ENCODE measurements around the gene NCK1.
"Not testable (repeated sequence)": the region's sequence is repeated elsewhere in the genome, so short reads cannot be mapped to it uniquely, and the experiment has no call there.

The NCK1 gene

GRCh38 chr3:136862617-136863322 is 762 bp downstream of the NCK1 start:
- peak; percentile 77 for DNase-seq (ENCODE audit: low spot score)

DNA sequence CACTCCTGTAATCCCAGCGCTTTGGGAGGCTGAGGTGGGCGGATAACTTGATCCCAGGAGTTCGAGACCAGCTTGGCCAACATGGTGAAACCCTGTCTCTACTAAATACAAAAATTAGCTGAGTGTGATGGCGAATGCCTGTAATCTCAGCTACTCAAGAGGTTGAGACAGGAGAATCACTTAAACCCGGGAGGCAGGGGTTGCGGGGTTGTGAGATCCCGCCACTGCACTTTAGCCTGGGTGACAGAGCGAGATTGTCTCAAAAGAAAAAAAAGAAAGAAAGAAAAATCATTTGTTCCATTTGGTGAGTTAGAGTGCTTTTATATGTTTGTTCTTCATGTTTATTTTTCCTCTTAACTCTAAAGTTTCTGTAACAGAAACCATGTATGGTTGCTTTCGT is 7.3 kb downstream of the NCK1 start:
- no peak for DNase-seq (ENCODE audit: low spot score)

GRCh38 chr3:136872258-136872657 is 10.2 kb downstream of the NCK1 start:
- not testable (repeated sequence) for DNase-seq (ENCODE audit: low spot score)

DNA sequence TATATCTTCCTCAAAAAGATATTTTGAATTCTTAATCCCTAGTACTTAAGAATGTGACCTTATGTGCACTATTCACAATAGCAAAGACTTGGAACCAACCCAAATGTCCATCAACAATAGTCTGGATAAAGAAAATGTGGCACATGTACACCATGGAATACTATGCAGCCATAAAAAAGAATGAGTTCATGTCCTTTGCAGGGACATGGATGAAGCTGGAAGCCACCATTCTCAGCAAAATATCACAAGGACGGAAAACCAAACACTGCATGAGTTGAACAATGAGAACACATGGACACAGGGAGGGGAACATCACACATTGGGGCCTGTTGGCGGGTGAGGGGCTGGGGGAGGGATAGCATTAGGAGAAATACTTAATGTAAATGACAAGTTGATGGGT is 17.5 kb downstream of the NCK1 start:
- not testable (repeated sequence) for DNase-seq (ENCODE audit: low spot score)

- no peak for DNase-seq (ENCODE audit: low spot score)
Observed at GRCh38 chr3:136882571-136882970, 20.6 kb downstream of the NCK1 start.

DNA sequence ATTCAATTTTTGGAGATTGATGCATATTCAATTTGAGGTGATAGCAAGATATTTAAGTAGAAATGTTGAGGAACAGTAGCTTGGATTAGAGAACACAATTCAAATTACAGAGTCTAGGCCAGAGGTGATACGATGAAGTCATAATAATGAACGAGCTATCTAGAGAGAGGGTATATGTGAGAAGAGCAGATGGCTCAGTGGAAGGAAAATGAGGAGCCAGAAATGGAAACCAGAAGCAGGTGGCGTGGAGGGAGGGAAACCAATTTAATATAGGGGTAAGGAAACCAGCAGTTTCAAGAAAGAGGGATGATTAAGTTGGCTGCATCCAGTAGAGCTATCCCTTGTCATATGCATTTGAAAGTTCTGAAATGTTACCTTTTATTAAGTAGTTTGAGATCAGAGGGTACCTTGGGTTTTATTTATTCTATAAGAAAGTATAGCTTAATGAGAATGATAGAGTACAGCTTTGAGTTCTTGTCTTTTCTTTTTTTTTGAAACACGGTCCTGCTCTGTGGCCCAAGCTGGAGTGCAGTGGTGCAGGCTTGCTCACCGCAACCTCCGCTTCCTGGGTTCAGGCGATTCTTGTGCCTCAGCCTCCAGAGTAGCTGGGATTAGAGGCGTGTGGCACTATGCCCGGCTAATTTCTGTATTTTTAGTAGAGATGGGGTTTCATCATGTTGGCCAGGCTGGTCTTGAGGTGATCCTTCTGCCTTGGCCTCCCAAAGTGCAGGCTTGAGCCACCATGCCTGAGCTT is 22.1 kb downstream of the NCK1 start:
- no peak for DNase-seq (ENCODE audit: low spot score)

GRCh38 chr3:136885357-136886213 is 23.6 kb downstream of the NCK1 start:
- DNase-seq (ENCODE audit: low spot score), result no peak

DNA sequence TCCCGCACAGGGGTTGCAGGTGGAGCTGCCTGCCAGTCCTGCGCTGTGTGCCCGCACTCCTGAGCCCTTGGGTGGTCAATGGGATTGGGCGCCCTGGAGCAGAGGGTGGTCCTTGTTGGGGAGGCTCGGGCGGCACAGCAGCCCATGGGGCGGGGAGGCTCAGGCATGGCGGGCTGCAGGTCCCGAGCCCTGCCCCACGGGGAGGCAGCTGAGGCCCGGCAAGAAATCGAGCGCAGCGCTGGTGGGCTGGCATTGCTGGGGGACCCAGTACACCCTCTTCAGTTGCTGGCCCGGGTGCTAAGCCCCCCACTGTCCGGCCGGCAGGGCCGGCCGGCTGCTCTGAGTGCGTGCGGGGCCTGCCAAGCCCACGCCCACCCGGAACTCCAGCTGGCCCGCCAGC is 27.9 kb downstream of the NCK1 start:
- no peak for DNase-seq (ENCODE audit: low spot score)

DNA sequence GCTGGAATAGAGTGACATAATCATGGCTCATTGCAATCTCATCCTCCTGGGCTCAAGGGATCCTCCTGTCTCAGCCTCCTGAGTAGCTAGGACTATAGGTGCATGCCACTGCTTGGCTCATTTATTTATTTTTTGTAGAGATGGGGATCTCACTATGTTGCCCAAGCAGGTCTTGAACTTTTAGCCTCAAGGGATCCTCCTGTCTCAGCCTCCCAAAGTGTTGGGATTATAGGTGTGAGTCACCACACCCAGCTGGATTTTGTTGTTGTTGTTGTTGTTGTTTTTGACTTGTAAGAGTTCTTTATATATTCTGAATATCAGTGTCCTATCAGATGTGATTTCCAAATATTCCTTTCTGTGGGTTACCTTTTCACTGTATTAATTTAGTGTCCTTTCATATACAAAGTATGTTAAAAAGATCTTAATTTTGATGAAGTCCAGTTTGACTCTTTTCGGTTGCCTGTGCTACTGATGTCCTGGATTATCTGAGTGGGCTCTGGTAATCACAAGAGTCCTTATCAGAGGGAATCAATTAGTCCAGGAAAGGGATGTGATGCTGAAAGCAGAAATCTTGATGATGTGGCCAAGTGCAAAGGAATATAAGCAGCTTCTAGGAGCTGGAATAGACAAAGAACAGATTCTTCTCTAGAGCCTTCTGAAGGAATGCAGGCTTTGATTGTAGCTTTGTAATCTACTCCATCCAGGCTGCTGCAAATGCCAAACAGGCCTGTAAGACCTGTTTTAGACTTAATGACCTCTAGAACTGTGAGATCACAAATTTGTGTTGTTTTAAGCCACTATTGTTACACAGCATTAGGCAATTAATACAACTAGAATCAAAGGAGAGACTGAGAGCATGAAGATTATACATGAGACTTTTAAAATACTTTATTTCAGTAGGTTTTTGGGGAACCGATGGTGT is 30.2 kb downstream of the NCK1 start:
- no peak for DNase-seq (ENCODE audit: low spot score)

- DNase-seq (ENCODE audit: low spot score), result peak; percentile 68
Observed at GRCh38 chr3:136893848-136894443, 31.9 kb downstream of the NCK1 start.

- not testable (repeated sequence) for DNase-seq (ENCODE audit: low spot score)
Observed at GRCh38 chr3:136897171-136897570, 35.2 kb downstream of the NCK1 start.

- DNase-seq (ENCODE audit: low spot score), result no peak
Observed at GRCh38 chr3:136898549-136898948, 36.5 kb downstream of the NCK1 start.

DNA sequence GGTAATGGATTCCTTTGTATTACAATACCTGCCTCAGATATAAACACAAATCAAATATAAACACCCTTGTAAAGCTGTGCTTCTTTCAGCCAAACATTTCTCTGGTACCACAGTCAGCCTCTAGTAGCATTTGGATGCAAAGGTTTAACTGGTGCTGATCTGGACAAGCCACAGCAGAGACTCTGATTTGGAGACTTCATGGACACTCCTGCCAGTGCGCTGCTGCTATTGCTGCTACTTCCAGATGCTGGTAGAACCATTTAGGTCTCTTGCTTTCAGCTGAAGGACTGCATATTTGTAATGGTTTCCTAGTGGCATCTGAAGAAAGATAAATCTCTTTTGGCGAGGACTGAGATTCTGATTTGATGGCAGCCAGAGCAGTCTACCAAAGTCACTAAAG is 36.9 kb downstream of the NCK1 start:
- DNase-seq (ENCODE audit: low spot score), result no peak

DNA sequence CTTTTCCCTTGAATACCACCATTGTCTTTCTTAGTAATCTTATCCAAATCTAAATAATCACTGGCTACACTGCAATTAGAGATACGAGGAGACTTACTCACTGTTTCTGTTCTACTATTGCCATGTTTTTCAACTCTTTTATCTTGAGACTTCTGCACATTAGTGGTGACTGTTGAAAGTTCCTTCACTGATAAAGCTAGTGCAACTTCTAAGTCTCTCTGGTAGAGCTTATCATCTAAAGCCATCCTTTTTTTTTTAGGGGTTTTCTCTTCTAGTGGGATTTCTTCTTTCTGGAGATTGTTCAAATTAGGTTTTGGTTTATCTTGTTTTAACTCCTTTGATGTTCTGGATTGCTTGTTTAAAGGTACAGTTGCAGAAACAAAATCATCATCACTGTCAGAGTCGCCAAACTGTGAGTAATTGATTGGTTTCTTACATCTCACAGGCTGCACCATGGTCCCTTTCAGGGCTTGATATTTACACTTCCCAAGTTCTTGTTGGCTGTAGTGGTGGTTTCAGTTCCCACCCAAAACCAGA is 37.7 kb downstream of the NCK1 start:
- no peak for DNase-seq (ENCODE audit: low spot score)

GRCh38 chr3:136900694-136901093 is 38.7 kb downstream of the NCK1 start:
- not testable (repeated sequence) for DNase-seq (ENCODE audit: low spot score)

GRCh38 chr3:136901391-136901790 is 39.4 kb downstream of the NCK1 start:
- DNase-seq (ENCODE audit: low spot score), result no peak

GRCh38 chr3:136902530-136902929 is 40.5 kb downstream of the NCK1 start:
- DNase-seq (ENCODE audit: low spot score), result not testable (repeated sequence)

DNA sequence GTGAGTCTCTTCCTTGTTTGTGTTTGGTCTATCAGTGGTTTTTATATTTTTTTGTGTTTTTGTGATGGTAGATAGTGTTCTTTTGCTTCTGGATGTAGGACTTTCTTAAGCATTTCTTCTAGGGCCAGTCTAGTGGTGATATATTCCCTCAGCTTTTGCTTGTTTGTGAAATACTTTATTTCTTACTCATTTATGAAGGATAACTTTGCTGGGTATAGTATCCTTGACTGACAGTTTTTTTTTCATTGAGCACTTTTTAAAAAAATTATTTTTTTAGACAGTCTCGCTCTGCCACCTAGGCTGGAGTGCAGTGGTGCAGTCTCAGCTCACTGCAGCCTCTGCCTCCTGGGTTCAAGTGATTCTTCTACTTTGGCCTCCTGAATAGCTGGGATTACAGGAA is 41.9 kb downstream of the NCK1 start:
- no peak for DNase-seq (ENCODE audit: low spot score)

DNA sequence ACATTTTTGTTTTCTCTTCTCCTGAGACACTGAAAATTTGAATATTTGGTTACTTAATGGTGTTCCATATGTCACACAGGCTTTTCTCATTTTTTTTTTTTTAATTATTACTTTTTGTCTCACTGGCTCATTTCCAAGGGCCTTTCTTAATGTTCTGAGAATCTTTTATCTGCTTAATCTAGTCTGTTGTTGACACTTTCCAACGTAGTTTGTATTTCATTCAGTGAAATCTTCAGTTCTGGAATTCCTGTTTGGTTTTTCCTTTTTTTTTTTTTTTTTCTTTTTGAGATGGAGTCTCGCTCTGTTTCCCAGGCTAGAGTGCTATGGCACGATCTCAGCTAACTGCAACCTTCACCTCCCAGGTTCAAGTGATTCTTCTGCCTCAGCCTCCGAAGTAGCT is 42.7 kb downstream of the NCK1 start:
- DNase-seq (ENCODE audit: low spot score), result no peak

DNA sequence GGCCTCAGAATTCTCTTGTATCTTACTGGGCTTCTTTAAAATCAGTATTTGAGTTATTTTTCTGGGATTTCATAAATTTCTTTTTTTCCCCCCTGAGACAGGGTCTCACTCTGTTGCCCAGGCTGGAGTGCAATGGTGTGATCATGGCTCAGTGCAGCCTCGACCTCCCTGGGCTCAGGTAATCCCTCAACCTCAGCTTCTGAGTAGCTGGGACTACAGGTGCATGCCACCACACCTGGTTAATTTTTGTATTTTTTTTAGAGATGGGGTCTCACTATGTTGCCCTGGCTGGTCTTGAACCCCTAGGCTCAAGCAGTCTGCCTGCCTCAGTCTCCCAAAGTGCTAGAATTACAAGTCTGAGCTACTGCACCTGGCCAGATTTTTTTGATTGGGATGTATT is 43.5 kb downstream of the NCK1 start:
- DNase-seq (ENCODE audit: low spot score), result no peak

GRCh38 chr3:136906725-136907124 is 44.7 kb downstream of the NCK1 start:
- DNase-seq (ENCODE audit: low spot score), result no peak
